WTC11 (cell line): ENCODE data around the gene AADAC.

Experiments
- ARID4B ChIP-seq: sonication (generic); formaldehyde crosslinking; IDR thresholded peaks from 2 replicates; pipeline ENCODE4 v1.8.0; 2023; ENCODE audit warnings: missing genetic modification reagents, mild to moderate bottlenecking, borderline replicate concordance
- CDX4 ChIP-seq: fragments of 250-450 bp; sonication (Bioruptor Pico); IDR thresholded peaks from 2 replicates; pipeline ENCODE4 v1.9.0; 2021; ENCODE audit warnings: moderate library complexity, mild to moderate bottlenecking, inconsistent platforms, borderline replicate concordance
- CREB1 ChIP-seq: sonication (generic); formaldehyde crosslinking; IDR thresholded peaks from 2 replicates; pipeline ENCODE4 v1.8.0; 2023; ENCODE audit warnings: mild to moderate bottlenecking, missing genetic modification reagents
- CTCF ChIP-seq: fragments of 200-600 bp; IDR thresholded peaks from 2 replicates; pipeline ENCODE4 v1.8.0; 2022; ENCODE audit warnings: antibody characterized with exemption
- FOXJ3 ChIP-seq: sonication (generic); formaldehyde crosslinking; IDR thresholded peaks from 2 replicates; pipeline ENCODE4 v1.9.0; 2021; ENCODE audit warnings: missing genetic modification reagents, mild to moderate bottlenecking, borderline replicate concordance
- MAX ChIP-seq: sonication (generic); formaldehyde crosslinking; IDR thresholded peaks from 2 replicates; pipeline ENCODE4 v1.8.0; 2022; ENCODE audit warnings: mild to moderate bottlenecking, missing genetic modification reagents
- NFE2L1 ChIP-seq: sonication (generic); formaldehyde crosslinking; IDR thresholded peaks from 2 replicates; pipeline ENCODE4 v1.8.1; 2023; ENCODE audit warnings: missing genetic modification reagents
- NR3C1 ChIP-seq: sonication (generic); formaldehyde crosslinking; conservative IDR thresholded peaks from 2 replicates; pipeline ENCODE4 v1.8.1; 2023; ENCODE audit warnings: low read depth, mild to moderate bottlenecking, missing genetic modification reagents
- SP1 ChIP-seq: sonication (generic); formaldehyde crosslinking; conservative IDR thresholded peaks from 2 replicates; pipeline ENCODE4 v1.8.1; 2022; ENCODE audit warnings: missing genetic modification reagents
- USF1 ChIP-seq: sonication (generic); formaldehyde crosslinking; IDR thresholded peaks from 2 replicates; pipeline ENCODE4 v1.8.0; 2022; ENCODE audit warnings: mild to moderate bottlenecking, missing genetic modification reagents
- ZNF416 ChIP-seq: fragments of 250-450 bp; sonication (Bioruptor Pico); IDR thresholded peaks from 2 replicates; pipeline ENCODE4 v1.9.0; 2021; ENCODE audit warnings: mild to moderate bottlenecking, inconsistent platforms
- ZNF532 ChIP-seq: fragments of 250-450 bp; sonication (Bioruptor Pico); IDR thresholded peaks from 2 replicates; pipeline ENCODE4 v1.9.0; 2021; ENCODE audit warnings: mild to moderate bottlenecking, borderline replicate concordance

GRCh38 chr3:151770956-151771355, 43.0 kb upstream of the AADAC start:
- no peak for TF ChIP-seq NFE2L1
- no peak for TF ChIP-seq CTCF
- no peak for TF ChIP-seq MAX
- no peak for TF ChIP-seq ARID4B
- TF ChIP-seq FOXJ3 (CRISPR knock-in tag), result no peak
- TF ChIP-seq ZNF416, result no peak
- TF ChIP-seq SP1 (CRISPR knock-in tag), result no peak
- TF ChIP-seq CREB1, result no peak
- TF ChIP-seq CDX4 (CRISPR knock-in tag), result no peak
- no peak for TF ChIP-seq ZNF532
- TF ChIP-seq USF1 (CRISPR knock-in tag), result no peak
- TF ChIP-seq NR3C1, result no peak
